GM21529 (cell line): ENCODE data around the gene PLEKHA1.

Source experiments
- ATAC-seq: cut with Tn5 transposase; IDR thresholded peaks from one replicate; pipeline ENCODE4 v1.9.1; 2021; ENCODE audit not compliant: unreplicated experiment

PLEKHA1 gene

DNA sequence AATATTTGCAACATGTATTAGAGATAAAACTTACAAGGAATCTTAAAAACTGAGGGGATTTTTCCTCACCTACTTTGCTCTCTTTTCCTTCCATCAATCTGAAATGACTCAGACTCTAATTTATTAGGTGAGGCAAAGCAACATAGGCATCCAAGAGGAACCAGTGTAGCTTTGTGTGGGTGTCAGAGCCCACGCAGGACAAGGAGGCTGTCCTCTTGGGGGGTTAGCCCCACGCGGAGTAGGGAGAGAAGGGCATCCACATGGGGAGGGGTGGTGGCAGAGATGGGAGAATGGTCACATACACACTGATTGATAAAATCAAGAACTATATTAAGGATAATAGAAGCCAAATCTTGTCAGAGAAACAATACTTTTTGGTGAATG lies 46.1 kb downstream of the PLEKHA1 start:
- ATAC-seq: no peak

DNA sequence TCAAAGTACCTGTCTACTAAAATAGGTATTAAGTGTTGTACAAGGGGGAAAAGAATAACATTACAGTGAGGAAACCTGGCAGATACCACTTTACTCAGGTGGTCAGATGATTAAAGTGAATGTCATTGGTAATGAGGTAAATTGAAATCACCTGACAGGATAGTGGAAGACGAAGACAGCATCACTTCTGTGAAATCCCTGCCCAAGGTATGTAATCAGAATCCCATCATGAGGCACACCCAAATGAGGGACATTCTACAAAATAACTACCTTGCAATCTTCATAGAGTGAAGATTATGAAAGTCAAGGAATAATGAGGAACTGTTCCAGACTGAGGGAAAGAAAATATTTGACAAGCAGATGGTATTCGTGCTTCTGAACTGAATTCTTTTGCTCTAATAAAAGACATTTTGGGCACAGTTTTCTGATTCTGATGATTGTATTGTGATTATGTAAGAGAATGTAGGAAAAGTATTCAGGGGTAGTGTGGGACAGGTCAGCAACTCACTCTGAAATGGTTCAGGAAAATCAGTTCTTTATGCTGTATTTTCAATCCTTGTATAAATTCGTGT lies 46.6 kb downstream of the PLEKHA1 start:
- no peak for ATAC-seq

DNA sequence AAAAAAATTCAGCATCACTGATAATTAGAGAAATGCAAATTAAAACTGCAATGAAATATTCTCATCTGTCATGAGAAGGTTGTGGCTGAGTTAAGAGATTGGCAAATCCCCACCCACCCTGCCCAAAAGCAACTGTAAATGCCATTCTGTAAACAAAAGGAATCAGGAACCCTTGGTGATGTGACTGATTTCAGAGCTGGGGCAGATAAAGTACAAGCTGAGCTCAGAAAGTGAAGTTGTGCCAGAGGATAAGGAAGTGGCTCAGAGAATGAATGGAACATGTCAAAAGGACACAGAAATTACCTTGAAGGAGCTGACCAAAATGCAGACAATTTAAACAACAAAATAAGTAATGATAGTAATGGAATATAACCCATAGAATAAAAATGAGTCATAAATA lies 47.2 kb downstream of the PLEKHA1 start:
- ATAC-seq: no peak

DNA sequence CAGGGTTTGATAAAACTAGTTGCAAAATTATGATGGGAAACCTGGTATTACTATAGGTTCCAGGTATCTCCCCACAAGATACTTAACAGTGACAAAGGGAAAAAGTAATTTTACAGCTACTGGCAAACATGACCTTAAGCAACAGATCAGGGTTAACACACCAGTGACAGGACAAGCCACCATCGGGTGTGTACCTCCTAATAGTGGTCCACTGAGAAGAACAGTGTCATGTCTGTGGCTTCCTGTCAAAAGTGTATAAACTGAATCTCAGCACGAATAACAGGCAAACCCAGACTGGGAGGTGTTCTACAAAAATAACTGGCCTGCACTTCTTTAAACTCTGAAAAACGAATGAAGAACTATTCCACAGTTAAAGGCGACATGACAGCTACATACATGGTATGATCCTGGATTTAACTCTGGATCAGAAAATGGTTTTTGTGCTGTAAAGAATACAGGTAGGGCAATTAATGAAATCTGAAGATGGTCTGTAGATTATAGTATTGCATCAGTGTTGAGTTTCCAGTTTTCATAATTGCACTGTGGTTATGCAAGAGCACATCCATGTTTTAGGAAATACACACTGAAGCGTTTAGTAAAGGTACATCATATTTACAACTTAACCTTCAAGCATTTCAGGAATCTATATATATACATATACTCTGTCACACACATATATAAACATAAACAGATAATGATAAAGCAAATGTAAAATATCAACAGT lies 47.9 kb downstream of the PLEKHA1 start:
- no peak for ATAC-seq

DNA sequence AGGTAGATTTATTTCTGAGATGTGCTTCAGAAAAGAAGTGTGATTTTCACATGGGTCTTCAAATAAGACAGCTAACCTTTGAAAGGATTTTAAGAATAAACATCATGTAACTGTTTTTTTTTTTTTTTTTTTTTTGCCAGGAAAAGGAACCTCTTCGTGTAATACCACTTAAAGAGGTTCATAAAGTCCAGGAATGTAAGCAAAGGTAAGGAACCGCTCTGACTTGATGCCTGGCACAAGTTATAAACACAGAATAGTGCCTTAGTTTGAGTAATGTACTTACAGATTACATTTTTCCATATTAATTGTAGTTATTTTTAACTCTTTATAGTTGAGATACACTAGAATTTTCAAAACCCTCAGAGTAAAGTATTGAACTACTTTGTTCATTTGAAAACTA lies 49.6 kb downstream of the PLEKHA1 start:
- no peak for ATAC-seq

DNA sequence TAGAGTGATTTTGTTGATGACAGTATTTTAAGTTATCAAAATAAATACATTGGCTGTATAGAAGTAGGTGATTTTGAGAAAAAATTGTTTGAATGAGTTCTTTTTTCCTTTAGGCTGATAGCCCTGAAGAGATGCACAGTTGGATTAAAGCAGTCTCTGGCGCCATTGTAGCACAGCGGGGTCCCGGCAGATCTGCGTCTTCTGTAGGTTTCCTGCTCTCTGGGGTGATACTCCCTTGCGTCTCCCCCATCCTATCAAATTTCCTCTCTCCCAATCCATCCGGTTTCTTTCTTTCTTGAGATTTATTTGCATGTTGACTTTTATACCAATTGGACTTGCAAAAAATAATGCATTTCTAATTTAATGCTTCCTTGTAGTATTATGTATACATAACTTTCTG lies 52.3 kb downstream of the PLEKHA1 start:
- no peak for ATAC-seq

DNA sequence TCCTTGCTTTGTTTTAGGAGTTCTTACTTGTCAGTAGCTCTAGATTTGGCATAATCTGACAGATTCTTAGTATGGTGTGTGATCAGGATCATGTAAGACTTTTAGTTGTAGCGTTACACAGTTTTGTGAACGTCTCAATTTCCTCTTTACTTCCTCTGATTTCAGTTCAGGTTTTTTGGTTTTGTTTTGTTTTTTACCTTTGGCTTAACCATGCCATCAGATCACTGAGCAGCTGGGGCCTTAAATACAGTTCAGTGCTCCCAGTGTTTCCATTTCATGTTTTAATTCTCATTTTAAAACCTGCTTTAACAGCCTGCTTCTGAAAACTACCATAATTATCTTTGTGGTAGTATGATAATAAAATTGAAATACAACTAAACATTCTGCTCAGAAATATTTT lies 52.8 kb downstream of the PLEKHA1 start:
- ATAC-seq: no peak

DNA sequence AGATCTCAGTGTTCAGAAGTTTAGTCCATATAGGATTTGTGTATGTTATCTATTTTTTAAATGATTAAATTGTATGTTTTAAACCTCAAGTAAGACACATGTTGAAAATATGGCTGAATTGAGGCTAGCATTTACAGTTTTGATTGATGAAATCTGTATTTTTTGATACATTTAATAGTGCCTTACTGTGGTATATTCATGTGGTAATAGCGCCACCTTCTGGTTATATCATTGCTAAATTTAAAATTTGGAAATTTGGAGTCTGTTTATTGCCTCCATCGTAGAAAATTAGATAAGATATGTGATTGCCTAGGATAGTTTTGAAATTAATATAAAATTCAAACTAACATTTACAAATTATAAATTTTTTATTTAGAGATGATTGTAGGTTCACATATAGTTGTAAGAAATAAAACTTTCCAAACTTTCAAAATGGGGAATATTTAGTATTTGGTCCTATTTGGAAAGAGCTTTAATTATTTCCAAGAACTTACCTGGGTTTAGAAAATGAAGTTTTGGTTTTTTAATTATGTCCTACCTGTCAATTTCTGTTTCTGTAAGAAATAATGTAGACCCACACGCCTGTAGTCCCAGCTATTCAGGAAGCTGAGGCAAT lies 60.8 kb downstream of the PLEKHA1 start:
- ATAC-seq: no peak

DNA sequence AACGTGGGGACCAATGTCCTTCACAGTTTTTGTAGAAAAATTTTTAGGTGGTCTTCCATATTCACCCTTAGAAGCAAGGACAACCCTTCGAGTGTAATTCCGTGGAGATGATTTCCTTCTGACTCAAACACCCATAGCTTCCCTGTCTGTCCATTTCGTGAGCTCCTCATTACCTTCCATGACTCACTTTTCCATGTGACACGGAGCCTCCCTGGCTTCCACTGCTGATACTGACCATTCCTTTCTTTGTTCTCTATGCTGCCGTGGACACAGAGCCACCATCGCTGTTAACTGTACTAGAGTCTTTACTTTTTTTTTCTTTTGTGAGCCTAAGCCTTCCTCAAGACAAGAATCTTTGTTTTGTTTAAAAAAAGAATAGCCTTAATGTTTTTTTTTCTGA lies 67.5 kb downstream of the PLEKHA1 start:
- no peak for ATAC-seq

DNA sequence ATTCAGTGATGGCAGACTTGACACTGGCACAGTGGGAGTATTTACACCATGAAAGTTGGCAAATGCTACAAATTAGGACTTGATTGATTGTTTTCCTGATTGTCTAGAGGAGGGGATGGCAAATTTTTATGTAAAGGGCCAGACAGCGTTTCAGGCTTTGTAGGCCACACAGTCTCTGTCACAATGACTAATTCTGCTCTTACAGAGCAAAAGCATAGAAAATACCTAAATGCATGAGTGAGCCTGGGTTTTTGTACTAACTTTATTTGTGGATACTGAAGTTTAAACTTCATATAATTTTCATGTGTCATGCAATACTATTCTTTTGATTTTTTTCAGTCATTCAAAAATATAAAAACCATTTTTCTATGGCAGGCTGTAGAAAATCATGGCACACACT lies 71.0 kb downstream of the PLEKHA1 start:
- no peak for ATAC-seq

DNA sequence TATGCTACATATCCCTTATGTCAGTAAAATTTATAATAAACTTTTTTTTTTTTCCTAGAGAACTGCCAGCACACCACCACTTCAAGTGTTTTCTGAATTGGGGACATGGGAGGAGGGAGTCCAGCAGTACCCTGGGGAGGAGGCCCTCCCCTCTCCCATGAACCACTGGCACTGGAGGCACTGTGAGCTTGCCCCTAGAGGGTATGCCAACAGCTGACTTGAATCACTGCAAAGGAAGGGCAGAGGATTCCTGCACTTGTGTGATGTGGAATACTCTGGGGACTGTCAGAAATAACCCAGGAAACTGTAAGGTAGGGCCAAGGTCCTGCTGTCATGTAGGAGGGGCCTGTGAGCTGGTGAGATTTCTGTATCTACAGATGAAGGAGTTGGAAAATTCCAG lies 71.4 kb downstream of the PLEKHA1 start:
- no peak for ATAC-seq

DNA sequence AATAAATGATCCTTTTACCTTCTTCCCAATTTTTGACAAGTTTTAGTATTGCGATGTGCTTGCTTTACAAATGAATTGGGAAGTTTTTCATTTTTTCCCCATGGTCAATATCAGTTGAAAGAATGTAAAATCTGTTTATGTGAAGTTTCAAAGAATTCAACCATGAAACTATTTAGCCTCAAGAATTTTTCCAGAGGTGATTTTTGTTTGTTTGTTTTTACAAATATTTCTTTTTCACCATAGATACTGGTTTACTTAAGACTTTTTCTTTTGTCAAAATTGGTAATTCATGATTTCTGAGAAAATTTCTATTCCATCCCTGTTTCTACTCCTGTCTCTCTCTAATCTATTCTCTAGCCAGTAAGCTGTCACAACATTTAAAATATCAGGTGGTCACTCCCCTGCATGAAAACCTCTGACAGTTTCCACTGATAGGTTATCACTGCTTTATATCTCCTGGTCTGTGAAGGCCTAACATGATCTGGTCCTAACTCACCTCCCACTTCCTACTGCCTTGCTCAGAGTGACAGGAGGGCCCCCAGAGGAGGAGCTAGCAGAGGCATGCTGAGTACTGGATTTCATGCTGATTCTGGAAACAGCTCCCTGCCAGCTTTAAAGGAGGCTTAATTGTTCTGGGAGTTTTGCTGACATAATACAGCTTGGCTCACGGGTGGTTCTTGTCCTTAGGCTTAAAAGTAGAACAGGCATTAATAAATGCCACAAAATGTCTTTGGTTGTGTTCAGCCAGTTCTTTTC lies 72.3 kb downstream of the PLEKHA1 start:
- ATAC-seq: no peak

DNA sequence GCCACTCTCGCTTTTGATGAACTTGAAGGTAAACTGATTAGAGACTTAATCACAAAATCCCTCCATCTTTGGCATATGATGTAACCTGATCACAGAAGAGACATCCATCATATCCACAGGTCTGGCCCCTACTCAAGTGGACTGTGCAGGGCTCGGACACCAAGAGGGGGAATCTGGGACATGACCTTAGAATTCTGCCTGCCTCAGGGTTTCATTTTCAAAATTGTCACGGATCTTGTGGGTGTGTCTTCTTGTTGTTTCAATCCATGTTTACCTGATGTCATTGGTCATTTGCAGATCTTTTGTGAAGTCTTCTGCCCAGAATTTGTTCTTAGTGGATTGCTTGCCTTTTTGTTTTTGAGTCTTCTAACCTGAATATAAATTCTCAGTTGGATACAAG lies 74.1 kb downstream of the PLEKHA1 start:
- ATAC-seq: no peak

DNA sequence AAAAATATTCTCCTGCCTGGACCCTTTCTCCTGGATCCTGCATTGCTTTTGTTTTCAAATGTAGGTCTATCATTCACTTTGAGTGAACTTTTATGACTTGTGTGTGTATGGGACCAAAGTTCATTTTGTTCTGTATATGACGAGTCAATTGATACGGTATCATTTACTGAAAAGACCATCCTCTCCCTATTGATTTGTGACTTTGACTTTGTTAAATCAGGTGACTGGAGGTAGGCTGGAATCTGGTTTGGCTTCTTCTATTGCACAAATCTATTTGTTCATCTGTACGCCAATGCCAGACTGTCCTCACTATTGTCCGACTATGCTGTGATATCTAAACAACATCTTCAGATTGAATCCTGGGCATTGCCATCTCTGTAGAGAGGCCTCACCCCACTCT lies 74.6 kb downstream of the PLEKHA1 start:
- ATAC-seq: no peak

DNA sequence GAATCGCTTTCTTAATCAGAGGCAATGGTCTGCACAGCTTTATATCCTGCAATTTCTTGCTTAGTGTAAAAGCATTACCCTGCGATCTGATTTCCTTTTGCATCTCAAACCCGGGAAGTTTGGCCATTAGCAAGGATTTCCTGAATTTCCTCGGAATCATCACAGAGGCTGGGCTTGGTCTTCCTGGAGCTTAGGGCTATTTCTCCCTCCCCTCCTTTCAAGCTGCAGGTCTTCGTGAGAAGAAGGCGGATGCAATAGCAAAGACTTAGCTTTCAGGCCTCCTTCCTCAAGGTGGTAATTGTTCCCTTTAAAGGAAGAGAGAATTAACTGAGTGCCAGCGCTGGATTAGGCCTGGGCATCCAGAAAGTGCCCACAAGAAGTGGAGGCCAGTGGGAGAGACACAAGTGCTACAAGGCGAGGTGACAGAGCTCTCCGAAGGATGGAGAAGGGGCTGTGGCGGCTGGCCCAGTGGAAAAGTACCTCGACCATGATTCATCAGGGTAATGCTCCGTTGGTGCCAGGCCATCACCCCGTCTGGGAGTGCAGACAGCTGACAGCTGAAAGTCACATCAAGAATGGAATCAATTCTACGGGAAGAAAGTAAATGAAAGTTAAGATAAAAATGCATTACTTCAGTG lies 76.0 kb downstream of the PLEKHA1 start:
- no peak for ATAC-seq

DNA sequence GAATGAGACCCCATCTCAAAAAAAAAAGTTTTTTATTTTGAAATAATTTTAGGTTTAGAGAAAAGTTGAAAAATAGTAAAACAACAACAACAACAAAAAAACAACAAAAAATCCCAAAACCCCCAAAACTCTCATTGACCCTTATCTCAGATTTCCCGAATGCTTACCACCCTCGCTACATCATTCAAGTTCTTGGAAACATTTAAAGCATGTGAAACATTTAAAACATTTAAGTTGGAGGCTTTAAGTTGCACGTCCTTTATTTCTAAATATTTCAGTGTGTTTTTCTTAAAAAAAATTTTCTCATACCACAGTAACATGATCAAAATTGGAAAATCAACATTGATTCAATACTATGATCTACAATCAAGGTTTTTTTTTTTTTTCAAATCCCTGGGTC lies 79.6 kb downstream of the PLEKHA1 start:
- ATAC-seq: no peak

DNA sequence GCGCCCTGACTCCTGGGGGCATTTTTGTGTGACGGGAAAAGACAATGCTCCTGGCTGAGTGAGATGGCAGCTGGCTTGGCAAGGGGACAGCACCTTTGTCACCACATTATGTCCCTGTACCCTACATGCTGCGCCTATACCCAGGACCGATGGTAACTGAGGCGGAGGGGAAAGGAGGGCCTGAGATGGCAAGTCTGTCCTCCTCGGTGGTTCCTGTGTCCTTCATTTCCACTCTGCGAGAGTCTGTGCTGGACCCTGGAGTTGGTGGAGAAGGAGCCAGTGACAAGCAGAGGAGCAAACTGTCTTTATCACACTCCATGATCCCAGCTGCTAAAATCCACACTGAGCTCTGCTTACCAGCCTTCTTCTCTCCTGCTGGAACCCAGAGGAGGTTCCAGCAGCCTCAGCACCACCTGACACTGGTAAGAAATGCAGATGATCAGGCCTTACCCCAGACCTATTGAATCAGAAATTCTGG lies 80.1 kb downstream of the PLEKHA1 start, which contains the start of gene ARMS2:
Gene ARMS2, plus strand, starts transcription at position 51 of the 478 bp plus-strand sequence. Its CDS starts 75 bp downstream, at position 126.
- no peak for ATAC-seq

DNA sequence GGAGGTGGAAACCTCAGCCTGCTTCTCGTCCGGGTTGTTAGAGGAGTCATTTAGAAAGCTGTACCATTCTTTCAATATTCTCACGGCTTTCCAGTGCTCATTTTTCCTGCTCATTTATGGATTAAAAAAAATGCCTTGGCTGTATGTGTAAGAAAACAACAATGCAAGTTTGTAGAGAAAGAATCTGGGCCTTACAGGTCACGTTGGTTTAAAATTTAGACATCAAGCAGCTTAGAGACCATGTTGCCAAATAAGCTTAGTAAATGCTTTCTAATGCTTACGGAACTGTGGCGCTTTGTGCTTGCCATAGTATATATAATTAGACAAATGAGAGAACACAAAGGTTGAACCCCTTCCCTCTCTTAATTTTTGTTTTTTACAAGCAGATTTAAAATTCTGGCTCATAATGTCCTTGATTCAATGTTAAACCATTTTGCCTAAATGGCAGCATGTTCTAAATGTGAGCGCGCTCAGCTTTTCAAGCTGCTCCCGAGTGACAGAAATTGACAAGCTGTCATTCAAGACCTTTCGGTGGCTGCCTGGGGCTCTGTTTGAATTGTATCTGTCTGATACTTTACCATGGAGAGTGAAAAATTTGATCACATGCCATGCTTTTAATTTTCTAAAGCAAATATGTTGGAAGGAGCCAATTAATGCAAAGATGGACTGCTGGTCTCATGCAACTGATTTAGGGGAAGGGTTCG lies 81.0 kb downstream of the PLEKHA1 start:
- ATAC-seq: no peak

DNA sequence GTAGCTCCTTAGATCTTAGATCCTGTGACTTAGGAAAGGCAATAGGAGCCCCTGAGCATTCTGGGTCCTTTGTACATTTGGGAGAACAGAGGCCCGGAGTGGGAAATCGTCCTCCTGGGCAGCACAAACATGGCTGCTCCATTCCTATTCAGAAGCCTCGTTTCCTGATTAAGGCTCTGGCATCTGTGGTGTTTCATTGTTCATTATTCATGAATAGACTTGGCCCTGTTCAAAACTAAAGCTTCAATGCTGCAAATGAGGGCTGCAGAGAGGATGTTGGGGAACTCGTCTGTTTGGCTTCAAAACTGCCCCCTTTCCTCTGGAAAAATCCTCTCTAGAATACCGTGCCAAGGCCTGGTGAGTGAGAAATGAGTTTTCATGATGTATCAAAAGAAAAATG lies 83.4 kb downstream of the PLEKHA1 start:
- ATAC-seq: no peak

DNA sequence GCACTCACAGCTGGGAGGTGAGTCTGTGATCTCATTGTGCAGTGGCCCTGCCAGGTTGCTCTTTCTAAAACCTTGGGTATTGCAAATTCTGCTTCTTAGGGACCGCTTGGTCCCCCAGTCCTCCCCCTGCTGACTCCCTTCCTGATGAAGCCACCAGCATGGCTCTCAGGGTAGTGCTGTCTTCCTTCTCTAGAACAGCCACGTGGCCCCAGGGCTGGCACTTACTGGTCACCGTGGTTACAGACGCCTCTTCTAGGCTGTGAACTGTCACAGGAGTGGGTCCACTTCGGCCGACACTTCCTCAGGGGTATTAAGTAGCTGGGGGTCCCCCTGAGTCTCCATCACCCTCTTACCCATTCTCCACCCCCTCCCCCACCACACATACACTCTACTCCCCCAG lies 84.2 kb downstream of the PLEKHA1 start:
- no peak for ATAC-seq
